Head of caudate nucleus (tissue), 42 donors: ENCODE data around the gene SFT2D1.
"Not testable (repeated sequence)": the region's sequence is repeated elsewhere in the genome, so short reads cannot be mapped to it uniquely, and the experiment has no call there.

ENCODE experiments used
- DNase-seq, 42 donors: peaks; one replicate each; pipeline versions ENCODE4 v3.0.0 to v3.0.0-alpha.2; 2020 to 2021; ENCODE audit warnings: mixed read lengths in 7 of 42
- intact Hi-C: fragments of 100-400 bp; cut with DNase I; formaldehyde crosslinking; loops from one replicate; pipeline ENCODE4 v1.15.0; 2022

Gene SFT2D1

DNA sequence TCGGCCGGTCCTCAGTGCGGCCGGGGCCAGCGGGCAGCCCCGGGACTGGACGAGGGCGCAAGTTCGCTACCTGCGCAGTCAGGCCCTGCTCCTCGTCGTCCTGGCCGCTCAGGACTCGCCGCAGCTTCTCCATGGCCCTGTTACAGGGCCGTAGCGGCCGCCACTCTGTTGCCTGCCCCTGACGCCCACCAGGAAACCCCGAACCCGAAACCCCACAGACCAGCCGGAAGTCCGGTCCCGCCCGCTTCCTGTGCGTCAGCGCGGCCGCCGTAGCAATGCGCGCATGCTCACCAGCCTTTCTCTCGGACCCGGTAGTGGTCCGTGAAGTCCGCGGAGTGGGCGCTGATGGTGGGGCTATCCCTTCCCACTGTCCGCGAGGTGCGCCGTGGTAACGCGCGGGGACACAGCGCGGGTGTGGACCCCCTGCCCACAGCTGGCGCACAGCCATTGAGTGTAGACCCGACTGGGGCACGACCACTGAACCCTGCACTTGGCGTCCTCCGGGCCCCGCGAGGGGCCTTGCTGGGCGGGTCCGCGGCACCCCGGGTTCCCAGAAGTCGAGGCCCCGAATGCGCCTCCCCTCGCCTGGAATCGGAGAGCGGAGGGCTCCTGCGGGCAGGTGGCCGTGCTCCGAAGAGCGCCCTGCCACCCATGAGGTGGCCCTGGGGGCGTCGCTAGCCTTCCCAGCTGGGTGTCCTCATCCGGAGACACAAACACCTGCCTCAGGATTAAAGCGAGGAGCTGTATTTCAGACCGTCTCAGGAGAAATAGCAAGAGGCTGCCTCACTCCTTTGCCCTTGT is at the start of gene SFT2D1:
SFT2D1 (minus strand) TSS at position 197 of the 801 bp plus-strand sequence; CDS start at position 133, 64 bp downstream.
- DNase-seq = peak; percentile 61 to 93 (median 85)
- intact Hi-C loops = loop anchor here (5.0 kb wide), 1 partner anchor 40 kb away; the partner anchor contains the start of gene MPC1

GRCh38 chr6:166389119-166389518 is 46.8 kb upstream of the SFT2D1 start:
- DNase-seq = no peak
- intact Hi-C loops = loop anchor here (5.0 kb wide), 1 partner anchor 117 kb away; no protein-coding TSS in a partner anchor

DNA sequence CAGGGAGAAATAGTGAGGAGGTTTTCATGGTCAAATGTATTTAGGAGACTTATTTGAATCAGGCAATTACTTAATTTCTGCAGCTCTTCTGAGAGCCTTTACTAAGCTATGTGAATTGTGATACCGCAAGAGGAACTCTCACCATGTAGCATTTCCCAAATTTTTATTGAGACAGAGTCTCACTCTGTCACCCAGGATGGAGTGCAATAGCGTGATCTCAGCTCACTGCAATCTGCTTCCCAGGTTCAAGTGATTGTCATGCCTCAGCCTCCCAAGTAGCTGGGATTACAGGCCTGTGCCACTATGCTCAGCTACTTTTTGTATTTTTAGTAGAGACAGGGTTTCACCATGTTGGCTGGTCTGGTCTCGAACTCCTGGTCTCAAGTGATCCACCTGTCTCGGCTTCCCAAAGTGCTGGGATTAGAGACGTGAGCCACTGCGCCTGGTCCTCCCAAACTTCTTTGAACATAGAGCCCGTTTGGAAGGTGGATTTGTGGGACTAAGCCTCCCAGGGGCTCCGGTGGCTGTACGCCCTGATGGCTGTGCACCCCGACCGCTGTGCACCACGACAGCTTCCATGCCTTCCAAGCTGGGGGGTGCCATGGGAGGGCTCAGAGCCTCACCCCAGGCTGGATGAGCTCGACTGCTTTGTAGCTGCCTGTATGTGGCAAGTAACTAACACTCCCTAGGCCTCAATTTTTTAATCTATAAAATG is 46.1 kb upstream of the SFT2D1 start:
- intact Hi-C loops = loop anchor here (5.0 kb wide), 1 partner anchor 116 kb away; no protein-coding TSS in a partner anchor
- no peak for DNase-seq

DNA sequence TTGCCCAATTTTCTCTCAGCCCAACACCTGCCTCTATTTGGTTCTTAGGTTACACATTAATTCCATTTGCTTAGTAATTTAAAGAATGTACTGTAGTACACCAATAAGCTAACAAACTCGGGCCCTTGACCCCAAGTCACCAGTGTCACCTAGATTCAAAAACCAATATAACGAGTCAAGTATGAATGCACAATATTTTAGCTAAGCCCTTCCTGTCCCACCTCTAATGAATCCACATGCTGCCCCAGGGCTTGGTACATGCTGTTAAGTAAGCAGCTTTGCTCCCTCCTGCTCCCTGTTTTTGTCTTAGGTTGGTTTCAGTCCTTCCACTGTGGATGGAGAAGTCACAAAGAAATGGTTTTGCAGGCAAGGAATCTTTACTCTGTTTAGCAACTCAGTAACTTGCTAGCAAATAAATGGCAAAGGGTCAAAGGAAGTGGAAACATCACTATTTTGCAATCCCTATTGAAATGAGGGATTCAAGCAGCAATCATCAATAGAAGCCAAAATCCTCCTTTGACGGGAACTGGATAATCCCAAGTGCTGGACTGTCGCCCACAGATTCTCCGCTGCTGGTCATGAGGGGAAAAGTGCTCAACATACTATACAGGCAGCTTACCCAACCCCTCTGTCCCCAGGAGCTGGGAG is 45.4 kb upstream of the SFT2D1 start:
- DNase-seq = no peak
- intact Hi-C loops = loop anchor here (5.0 kb wide), 1 partner anchor 115 kb away; no protein-coding TSS in a partner anchor

GRCh38 chr6:166387098-166387497 is 44.8 kb upstream of the SFT2D1 start:
- DNase-seq = not testable (repeated sequence)
- intact Hi-C loops = loop anchor here (5.0 kb wide), 1 partner anchor 115 kb away; no protein-coding TSS in a partner anchor

- DNase-seq = no peak
- intact Hi-C loops = loop anchor here (5.0 kb wide), 1 partner anchor 114 kb away; no protein-coding TSS in a partner anchor
Measured at GRCh38 chr6:166386111-166386510, 43.8 kb upstream of the SFT2D1 start.

GRCh38 chr6:166383802-166384363 is 41.5 kb upstream of the SFT2D1 start:
- DNase-seq = peak in 2 of 42 donors; percentile 23 to 54
- intact Hi-C loops = loop anchor here (5.0 kb wide), 1 partner anchor 42 kb away; the partner anchor contains the start of gene SFT2D1

DNA sequence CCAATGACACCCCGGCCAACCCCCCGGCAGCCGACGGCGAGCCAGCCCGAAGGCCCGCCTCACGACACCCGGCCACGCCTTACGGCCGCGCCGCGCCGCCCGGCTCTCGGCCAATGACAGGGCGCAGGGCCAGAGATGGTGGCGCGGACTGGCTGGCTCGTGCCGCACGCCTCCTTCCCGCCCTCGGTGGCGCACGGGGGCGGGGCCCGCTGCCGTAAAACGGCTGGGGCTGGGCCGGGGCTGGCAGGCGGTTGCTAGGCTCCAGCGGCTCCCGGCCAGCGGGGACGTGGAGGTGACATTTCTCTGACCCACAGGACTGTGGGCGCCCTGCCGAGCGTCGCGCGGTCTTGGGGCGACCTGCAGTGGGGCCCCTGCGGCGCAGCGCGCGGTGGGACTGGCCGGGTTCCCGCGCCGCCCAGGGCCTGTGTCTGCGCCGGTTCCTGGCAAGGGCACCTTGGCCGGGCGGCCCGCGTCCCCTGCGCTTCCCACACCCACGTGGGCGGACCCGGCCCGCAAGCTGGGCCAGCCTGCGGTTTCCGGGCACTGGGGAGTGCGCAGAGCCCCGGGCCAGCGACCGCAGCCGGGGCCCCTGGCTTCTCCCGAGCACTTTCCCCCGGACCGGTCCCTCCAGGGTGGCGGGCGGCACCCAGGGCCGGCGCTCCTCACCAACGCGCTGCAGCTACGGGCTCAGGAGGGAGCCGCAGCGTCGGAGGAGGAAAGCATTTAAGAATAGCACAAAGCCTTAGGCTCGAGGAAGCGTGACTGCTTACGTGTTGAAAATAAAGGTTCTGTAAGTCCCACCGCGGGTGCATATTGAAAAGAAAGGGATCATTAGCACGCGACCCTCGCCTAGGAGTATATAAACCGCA is 40.8 kb upstream of the SFT2D1 start, which contains the start of gene MPC1:
MPC1 (minus strand) TSS at position 8 of the 869 bp plus-strand sequence. CDS start 64 bp downstream, outside the sequence.
- DNase-seq = peak; percentile 86 to 99 (median 96)
- intact Hi-C loops = loop anchor here (5.0 kb wide), 1 partner anchor 41 kb away; the partner anchor contains the start of gene SFT2D1

- intact Hi-C loops = loop anchor here (5.0 kb wide), 1 partner anchor 40 kb away; the partner anchor contains the start of gene SFT2D1
- DNase-seq = peak in 11 of 42 donors; percentile 6 to 54 (median 26)
Measured at GRCh38 chr6:166382500-166382932, 40.2 kb upstream of the SFT2D1 start.

DNA sequence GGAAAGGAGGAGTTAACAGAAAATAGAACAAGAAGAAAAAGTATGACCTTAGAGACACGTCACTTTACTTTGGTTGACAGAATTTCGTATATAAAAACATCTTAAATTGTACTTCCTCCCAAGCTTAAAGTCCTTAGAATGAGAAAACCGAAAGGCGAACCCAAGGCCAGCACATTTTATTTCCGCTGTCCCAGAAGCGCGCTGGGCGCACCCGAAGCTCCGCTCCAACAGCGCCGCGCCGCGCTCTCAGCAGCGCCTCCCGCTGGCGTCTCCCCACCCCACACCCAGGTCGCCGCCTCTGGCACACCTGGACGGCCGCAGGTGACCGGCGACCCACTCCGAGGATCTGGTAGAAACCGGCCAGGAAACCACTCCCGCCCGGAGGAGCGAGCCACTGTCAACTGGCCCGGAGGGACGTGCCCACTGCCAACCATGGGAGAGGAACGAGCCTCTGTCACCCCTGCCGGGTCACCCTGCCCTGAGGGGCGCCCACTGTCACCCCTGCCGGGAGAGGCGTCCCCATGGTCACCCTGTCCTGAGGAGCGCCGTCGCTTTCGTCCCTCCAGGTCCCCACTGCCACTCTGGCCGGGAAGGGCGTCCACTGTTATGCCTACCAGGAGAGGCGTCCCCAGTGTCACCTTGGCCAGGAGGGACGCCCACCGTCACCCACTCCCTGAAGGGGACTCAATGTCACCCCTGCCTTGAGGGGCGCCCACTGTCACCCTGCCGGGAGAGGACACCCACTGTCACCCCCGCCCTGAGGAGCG is 39.6 kb upstream of the SFT2D1 start:
- intact Hi-C loops = loop anchor here (5.0 kb wide), 1 partner anchor 40 kb away; the partner anchor contains the start of gene SFT2D1

GRCh38 chr6:166381381-166381732 is 39.0 kb upstream of the SFT2D1 start:
- no peak for DNase-seq
- intact Hi-C loops = loop anchor here (5.0 kb wide), 1 partner anchor 39 kb away; the partner anchor contains the start of gene SFT2D1

More for the DNA sequence above, 39.6 kb upstream of the SFT2D1 start:
- DNase-seq = peak; percentile 34 to 88 (median 74)

DNA sequence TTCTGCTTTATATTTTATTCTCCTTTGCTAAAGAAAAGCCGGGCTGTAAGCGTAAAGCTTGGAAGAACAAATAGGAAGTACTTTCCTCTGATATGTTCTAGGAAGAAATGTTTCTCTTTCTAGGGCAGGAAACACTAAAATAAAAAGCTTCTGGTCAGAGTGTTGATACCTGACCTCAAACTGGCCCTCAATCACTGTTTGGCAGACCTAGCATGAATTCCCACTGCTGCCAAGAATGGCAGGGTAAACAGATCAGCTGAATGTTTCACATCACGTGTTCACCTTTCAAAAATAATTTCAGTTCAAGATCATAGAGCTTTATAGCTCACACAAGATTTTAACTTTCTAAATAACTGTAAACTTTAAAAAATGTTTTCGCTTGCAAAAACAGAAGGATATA is 37.5 kb upstream of the SFT2D1 start:
- intact Hi-C loops = loop anchor here (5.0 kb wide), 1 partner anchor 37 kb away; the partner anchor contains the start of gene SFT2D1
- no peak for DNase-seq

- intact Hi-C loops = no loop called here
- no peak for DNase-seq
Measured at GRCh38 chr6:166379103-166379586, 36.8 kb upstream of the SFT2D1 start.

DNA sequence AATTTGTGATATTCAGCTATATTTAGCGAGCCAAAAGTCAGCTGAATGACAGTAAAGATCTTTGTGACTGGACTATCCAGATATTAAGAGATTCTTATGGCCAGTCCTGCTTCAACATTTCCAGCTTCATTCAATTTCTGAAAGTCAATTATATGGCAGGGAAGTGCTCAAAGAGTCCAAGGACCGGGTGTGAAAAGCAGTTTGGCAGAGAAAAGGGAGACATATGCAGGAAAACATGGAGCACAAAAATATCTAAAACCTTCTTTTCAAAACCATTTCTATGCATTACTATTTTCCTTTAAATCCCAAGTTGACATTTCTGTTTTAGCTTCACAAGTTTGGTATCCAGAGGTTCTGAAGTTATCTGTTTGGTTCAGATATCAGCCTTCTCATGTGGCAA is 35.4 kb upstream of the SFT2D1 start:
- DNase-seq = no peak

GRCh38 chr6:166375013-166375412 is 32.7 kb upstream of the SFT2D1 start:
- no peak for DNase-seq
- intact Hi-C loops = no loop called here

More for the DNA sequence above, 35.4 kb upstream of the SFT2D1 start:
- intact Hi-C loops = no loop called here

GRCh38 chr6:166370489-166370888 is 28.1 kb upstream of the SFT2D1 start:
- intact Hi-C loops = no loop called here
- DNase-seq = no peak
